Thyroid gland (tissue), 4 donors: ENCODE results near the gene ADRA2C. TPM values are rescaled to one million over a fixed set of nuclear protein-coding genes. Genes with fewer than 3 reads are reported as not detected.

Experiments used
- DNase-seq, 2 donors: peaks; one replicate each; pipeline ENCODE4 v3.0.0-alpha.2; 2019
- H3K27ac ChIP-seq, 3 donors: fragments of 200-600 bp; sonication (generic); 1 replicate in 2 of 3; 2 replicates in 1 of 3; pipeline ENCODE4 v1.5.1; 2016 to 2019; ENCODE audit warnings: mild to moderate bottlenecking in 1 of 3, moderate library complexity in 1 of 3
- H3K27me3 ChIP-seq: fragments of 200-600 bp; sonication (generic); one replicate; pipeline ENCODE4 v1.5.1; 2019
- H3K36me3 ChIP-seq, 2 donors: fragments of 200-600 bp; sonication (generic); one replicate each; pipeline ENCODE4 v1.5.1; 2016 to 2019
- H3K4me1 ChIP-seq, 2 donors: fragments of 200-600 bp; sonication (generic); one replicate each; pipeline ENCODE4 v1.5.1; 2017 to 2019
- H3K4me3 ChIP-seq, 3 donors: fragments of 200-600 bp; sonication (generic); replicated peaks in 1 of 3; 1 replicate in 2 of 3; 2 replicates in 1 of 3; pipeline ENCODE4 v1.5.1; 2016; ENCODE audit warnings: mild to moderate bottlenecking in 1 of 3
- H3K9me3 ChIP-seq: fragments of 200-600 bp; sonication (generic); one replicate; pipeline ENCODE4 v1.5.1; 2017
- CTCF ChIP-seq, 6 experiments: fragments of 200-600 bp in 3 of 6; fragments of 450-650 bp in 3 of 6; sonication (generic) in 3 of 6; IDR thresholded peaks; one replicate each; pipeline ENCODE4 v1.5.1; 2016 to 2019; ENCODE audit warnings: antibody characterized with exemption in 6 of 6, mild to moderate bottlenecking in 2 of 6, inconsistent platforms in 1 of 6, moderate library complexity in 1 of 6
- POLR2A ChIP-seq, 2 donors: fragments of 450-650 bp; IDR thresholded peaks; one replicate each; pipeline ENCODE4 v1.6.1; 2017; ENCODE audit warnings: antibody characterized with exemption in 2 of 2, mild to moderate bottlenecking in 2 of 2, moderate library complexity in 1 of 2
- WGBS, 2 donors: methylation state at CpG; one replicate each; pipeline ENCODE4 v1.1.5; 2017; 5-methylcytosine and 5-hydroxymethylcytosine counted together
- intact Hi-C: fragments of 100-400 bp; cut with DNase I; formaldehyde crosslinking; loops from one replicate; pipeline ENCODE4 v1.15.1; 2023
- total RNA-seq, 4 donors: library from RNA; depleted of rRNA; stranded (reverse); fragments of >200 nt; gene quantifications; one replicate each; pipeline ENCODE4 v1.2.3, GENCODE V29; 2016

The ADRA2C gene
- total RNA-seq, 4 donors from 2014 or later: 0.45 to 3.5 (median 1.1) TPM

GRCh38 chr4:3745886-3746656, 20.1 kb upstream of the ADRA2C start:
- intact Hi-C loops: no loop called here
- Histone ChIP-seq H3K9me3 (no peaks in the 10 kb centered on the region), H3K4me3 (no peak overlapping the region), H3K4me1 (no peaks in the 10 kb centered on the region), H3K36me3 (no peaks in the 10 kb centered on the region), H3K27me3 (peaks cover 4% of the 10 kb centered on the region), H3K27ac (no peak overlapping the region)
- TF ChIP-seq POLR2A (IDR thresholded peaks at IDR 0.05): no peak
- TF ChIP-seq CTCF (IDR thresholded peaks at IDR 0.05): no peak
- DNase-seq: no peak
- WGBS, 2 donors: 67 to 68% methylated on average over 32 of the region's 32 CpGs

- TF ChIP-seq CTCF (IDR thresholded peaks at IDR 0.05): no peak
- no peak for TF ChIP-seq POLR2A (IDR thresholded peaks at IDR 0.05)
- H3K4me3 ChIP-seq: no peak overlapping the region
- no peaks in the 10 kb centered on the region for H3K4me1 ChIP-seq
- no peaks in the 10 kb centered on the region for H3K36me3 ChIP-seq
- no peak for DNase-seq
- H3K27ac ChIP-seq: no peak overlapping the region
- WGBS, 2 donors: 84 to 89% methylated on average over 19 to 23 of the region's 23 CpGs
- H3K27me3 ChIP-seq: peaks cover 4% of the 10 kb centered on the region
- no peaks in the 10 kb centered on the region for H3K9me3 ChIP-seq
- intact Hi-C loops: no loop called here
These were observed 19.2 kb upstream of the ADRA2C start for GRCh38 chr4:3746701-3747580.

GRCh38 chr4:3747581-3747904, 18.6 kb upstream of the ADRA2C start:
- H3K27ac ChIP-seq: no peak overlapping the region
- WGBS, 2 donors: 12% methylated on average over 12 to 16 of the region's 16 CpGs
- peaks cover 4% of the 10 kb centered on the region for H3K27me3 ChIP-seq
- DNase-seq: no peak
- H3K36me3 ChIP-seq: no peaks in the 10 kb centered on the region
- intact Hi-C loops: no loop called here
- peak in 2 of 6 experiments; percentile 13 to 35 for TF ChIP-seq CTCF (IDR thresholded peaks at IDR 0.05)
- TF ChIP-seq POLR2A (IDR thresholded peaks at IDR 0.05): no peak
- H3K9me3 ChIP-seq: no peaks in the 10 kb centered on the region
- H3K4me3 ChIP-seq: no peak overlapping the region
- H3K4me1 ChIP-seq: no peaks in the 10 kb centered on the region

GRCh38 chr4:3748136-3748898, 17.9 kb upstream of the ADRA2C start:
- TF ChIP-seq CTCF (IDR thresholded peaks at IDR 0.05) (no peak), POLR2A (IDR thresholded peaks at IDR 0.05) (no peak)
- H3K4me3 ChIP-seq: no peak overlapping the region
- intact Hi-C loops: no loop called here
- no peak for DNase-seq
- WGBS, 2 donors: 64 to 68% methylated on average over 17 of the region's 17 CpGs
- H3K36me3 ChIP-seq: no peaks in the 10 kb centered on the region
- no peaks in the 10 kb centered on the region for H3K9me3 ChIP-seq
- H3K27ac ChIP-seq: no peak overlapping the region
- H3K27me3 ChIP-seq: peaks cover 4% of the 10 kb centered on the region
- no peaks in the 10 kb centered on the region for H3K4me1 ChIP-seq
